RPMI8226 (cell line): ENCODE data around the gene MED31.
A peak's percentile ranks its signal among the peaks of the same experiment; 100 is the strongest.
"Not testable (repeated sequence)": the region's sequence is repeated elsewhere in the genome, so short reads cannot be mapped to it uniquely, and the experiment has no call there.

Experiments
- DNase-seq: peaks from one replicate; pipeline ENCODE4 v3.0.0-alpha.2; 2015

Gene MED31

DNA sequence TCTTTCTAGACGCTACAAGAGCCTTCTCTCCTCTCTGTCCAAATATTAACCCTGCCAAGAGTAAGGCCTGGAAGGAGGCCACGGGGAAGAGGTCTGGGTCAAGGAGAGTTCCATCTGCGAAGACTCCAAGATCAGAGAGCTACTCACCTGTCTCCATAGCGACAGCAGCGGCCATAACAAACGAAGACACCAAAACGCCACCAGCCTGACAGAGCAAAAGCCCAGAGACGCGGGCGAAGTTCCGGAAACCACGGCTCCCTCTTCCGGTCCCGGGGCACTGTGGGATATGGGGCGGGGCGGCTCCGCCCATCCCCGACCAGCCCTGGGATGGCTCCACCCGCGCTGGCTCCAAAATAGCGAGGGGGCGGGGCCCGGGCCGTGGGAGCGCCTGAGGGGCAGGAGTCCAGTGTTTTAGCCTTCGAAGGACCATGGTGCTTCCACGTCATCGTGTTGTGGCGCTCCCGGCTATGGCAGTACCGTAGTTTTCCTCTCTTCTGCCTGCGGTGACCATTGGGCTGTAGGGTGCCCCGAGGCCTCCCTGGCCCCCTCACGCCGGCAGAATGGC is at the start of gene MED31, which contains the start of gene C17orf100:
TSS of gene MED31 (minus strand) at position 252 of the 565 bp plus-strand sequence. CDS start at position 175, 77 bp downstream.
TSS of gene C17orf100 (plus strand) at position 409 of the 565 bp plus-strand sequence. CDS start at position 561, 152 bp downstream.
- DNase-seq = peak; percentile 94

GRCh38 chr17:6700948-6701307 is 49.5 kb upstream of the MED31 start:
- DNase-seq = no peak

GRCh38 chr17:6699997-6700947 is 48.9 kb upstream of the MED31 start:
- no peak for DNase-seq

DNA sequence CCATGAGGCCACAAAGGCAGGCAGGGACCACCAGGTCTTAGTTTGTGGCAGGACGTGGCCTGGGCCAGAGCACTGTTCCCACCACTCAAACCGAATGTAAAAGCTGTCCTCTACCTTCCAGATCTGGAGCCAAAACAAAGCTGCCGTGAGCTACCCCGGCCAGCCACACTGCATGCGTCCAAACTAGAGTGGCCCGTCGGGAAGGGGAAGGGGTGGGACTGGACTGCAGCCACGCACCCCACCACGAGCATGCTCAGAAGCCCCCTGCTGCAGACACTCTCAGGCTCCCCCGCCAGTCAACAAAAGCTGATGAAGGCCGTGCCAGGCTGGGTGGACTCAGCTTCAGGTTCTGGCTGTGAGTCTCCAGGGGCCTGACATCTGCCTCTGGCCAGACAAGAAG is 46.6 kb upstream of the MED31 start:
- no peak for DNase-seq

GRCh38 chr17:6696906-6697305 is 45.5 kb upstream of the MED31 start:
- DNase-seq = no peak

DNA sequence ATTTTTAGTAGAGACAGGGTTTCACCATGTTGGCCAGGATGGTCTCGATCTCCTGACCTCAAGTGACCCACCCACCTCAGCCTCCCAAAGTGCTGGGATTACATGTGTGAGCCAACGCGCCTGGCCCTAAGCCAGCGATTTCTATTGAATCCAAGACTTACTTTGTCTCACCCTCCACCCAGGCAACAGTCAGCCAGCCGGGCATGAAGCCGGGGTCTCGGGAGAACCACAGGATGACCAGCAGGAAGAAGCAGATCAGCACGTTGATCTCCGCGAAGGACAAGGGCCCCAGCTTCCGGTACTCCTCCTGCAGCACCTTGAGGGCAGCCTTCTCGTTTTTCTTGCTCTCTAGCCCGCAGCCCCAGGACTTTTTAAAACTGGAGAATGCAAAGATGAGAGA is 44.2 kb upstream of the MED31 start:
- DNase-seq = no peak

DNA sequence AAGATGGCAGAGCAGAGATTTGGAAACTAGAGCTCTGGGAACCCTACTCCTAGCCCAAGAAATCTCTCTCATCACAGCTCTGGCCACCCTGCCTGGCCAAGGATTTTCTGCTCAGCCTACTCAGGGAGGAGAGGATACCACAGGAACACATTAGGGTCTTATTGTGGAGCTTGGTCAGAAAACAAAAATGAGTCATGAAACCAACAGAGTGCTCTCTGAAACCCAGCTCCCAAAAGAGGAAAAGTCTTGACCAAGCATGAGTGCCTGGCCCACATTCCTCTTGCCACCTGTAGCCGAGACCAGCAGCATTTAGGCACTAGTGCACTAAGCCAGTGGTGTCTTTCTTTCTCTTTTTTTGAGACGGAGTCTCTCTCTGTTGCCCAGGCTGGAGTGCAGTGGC is 43.6 kb upstream of the MED31 start:
- no peak for DNase-seq

DNA sequence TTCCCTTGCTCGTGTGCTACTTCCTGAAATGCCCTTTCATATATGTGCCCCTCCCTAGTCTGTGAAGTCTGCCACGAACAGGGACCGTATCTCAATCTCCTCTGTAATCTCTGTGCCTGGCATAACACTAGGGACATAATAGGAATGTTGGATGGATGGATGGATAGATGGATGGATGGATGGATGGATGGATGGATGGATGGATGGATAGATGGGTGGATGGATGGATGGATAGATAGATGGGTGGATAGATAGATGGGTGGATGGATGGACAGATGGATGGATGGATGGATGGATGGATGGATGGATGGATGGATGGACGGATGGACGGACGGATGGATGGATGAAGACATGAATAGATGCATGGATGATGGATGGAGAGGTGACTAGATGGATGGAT is 40.6 kb upstream of the MED31 start:
- not testable (repeated sequence) for DNase-seq

- no peak for DNase-seq
Observed at GRCh38 chr17:6691546-6691945, 40.1 kb upstream of the MED31 start.

DNA sequence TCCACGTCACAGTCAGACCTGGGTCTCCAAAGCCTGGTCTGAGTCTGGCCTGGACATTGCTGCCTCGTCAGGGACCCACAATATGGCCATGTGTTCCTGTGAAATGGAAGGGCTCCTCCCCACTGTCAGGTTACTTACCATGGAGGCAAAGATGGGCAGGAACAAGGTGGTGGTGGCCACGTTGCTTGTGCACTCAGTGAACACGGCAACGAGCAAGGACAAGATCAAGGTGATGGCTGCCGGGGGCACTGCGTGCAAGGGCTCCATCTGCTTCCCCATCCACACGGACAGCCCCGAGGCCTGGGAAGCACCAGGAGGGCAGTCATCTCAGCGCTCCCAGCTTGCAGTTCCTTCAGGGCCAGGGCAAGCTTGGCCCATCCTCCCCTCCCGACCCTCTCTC is 39.2 kb upstream of the MED31 start:
- DNase-seq = no peak

DNA sequence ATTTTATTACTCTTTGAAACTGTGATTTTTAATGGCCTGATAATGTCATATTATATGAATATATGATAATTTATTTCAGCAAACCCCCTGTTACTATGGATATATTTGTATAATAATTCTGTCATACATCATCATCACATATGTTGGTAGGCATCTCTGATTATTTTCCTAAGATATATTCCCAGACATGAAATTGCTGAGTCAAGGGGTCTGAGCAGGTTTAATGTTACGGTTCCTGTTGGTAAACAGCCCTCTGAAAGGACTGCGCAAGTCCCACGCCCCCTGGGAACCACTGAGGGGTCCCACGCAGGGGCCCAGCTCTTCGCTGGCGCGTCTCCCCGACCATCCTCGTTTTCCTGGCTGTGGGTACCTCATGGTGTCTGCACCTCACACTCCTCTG is 37.5 kb upstream of the MED31 start:
- no peak for DNase-seq

- no peak for DNase-seq
Observed at GRCh38 chr17:6686026-6686425, 34.6 kb upstream of the MED31 start.

- no peak for DNase-seq
Observed at GRCh38 chr17:6684881-6685767, 33.7 kb upstream of the MED31 start.

DNA sequence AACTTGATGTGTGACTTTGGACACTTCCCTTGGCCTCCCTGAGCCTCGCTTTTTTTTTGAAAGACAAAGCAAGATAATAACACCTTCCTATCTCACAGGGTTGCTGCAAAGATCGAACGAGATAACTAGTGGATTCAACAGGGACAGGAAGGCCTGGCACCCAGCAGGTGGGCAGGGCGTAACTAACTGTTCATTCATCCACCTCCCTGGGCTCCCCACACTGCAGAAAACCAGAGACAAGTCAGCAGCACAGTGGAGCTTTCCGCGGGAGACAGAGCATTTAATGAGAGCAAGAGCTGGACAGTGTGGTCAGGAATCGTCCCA is 33.0 kb upstream of the MED31 start:
- no peak for DNase-seq

- no peak for DNase-seq
Observed at GRCh38 chr17:6683730-6684459, 32.5 kb upstream of the MED31 start.

DNA sequence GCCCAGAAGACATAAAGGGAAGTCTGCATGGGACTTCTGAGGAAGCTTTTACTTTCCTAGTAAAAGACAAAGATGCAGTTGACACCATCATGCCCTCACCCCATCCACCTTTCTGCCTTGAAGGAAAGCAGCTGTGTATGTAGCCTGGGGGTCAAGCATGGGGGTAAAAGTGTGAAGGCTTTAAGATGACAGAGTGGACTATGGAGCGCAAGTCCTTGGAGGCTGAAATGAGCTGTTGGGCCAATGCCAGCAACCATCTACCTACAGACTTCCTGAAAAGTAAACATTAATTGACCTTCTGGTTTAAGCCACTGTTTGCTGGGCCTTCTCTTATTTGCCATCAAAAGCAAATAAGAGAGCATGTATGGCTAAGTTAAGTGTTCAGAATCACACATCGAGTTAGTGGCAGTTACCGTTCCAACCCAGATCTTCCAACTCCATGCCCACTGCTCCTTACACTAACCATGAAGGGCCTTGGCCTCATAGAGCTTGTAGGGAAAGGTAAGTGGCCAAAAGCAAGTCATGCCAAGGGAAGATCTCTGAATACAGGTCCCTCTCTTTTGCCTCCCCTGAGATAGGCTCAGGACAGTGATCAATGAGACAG is 31.8 kb upstream of the MED31 start:
- no peak for DNase-seq

DNA sequence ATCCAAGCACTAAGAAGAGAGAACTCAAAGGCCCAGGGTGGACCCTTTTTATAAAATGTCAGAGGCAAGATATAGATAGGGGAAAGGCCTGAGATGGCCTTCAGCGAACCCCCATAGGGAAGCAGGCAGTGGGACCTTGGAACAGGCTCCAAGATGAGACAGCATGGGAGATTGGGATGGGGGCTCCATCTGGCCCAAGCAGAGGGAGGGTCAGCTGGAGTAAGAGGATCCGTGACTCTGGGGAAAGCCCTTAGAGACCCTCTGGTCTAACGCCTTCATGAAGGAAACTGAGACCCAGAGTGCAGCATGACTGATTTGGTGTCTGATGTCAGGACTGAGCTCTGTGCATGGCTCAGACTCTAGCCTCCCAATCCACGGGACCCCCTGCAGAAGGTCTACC is 30.9 kb upstream of the MED31 start:
- DNase-seq = no peak

DNA sequence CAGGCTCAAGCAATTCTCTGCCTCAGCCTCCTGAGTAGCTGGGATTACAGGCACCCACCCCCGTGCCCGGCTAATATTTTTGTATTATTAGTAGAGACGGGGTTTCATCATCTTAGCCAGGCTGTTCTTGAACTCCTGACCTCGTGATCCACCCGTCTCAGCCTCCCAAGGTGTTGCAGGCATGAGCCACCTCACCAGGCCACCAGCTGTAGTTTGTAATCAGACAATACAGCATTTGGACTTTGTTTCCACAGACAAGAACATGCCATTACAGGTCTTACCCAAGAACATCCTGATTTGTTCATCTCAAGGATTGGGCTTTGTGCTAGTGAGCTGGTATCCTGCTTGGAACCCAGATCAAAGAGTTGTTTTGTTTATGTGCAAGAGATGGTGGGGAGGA is 30.3 kb upstream of the MED31 start:
- DNase-seq = no peak

DNA sequence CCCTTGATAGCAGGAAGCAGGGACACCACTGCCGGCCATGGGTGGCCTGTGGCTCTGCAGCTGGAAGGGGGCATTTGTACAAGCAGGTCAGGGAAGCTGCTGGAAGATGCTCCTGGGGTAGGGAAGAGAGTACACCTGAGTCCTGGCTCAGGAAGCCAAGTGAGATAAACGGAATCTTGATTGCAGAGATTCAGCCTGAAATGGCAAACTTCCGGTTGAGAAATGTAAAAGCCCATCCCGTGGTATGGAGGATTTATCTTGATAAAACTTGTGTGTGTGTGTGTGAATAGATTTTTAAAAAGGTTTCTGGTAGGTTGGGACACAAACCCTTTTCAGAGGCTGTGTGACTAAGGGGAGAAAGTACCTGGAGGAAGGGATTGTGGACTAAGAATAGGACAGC is 29.8 kb upstream of the MED31 start:
- DNase-seq = no peak

GRCh38 chr17:6679241-6679640 is 27.8 kb upstream of the MED31 start:
- no peak for DNase-seq

DNA sequence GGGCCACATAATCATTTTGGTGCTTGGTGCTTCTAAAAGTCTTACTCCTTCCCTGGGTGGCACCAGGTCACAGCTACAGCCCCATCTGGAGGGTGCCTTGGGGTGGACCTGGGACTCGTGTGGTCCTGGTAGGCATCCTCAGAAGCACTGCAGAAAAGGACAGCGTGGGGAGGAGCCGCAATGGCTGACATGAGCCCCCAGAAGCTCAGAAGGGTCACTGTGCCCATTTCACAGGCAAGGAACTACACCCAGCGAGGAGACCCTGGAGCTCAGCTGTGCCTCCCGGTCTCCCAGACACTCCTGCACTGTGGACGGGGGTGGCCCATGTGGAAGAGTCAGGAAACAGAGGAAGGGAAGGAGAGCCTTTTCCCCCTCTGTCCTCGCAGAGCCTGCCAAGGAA is 26.5 kb upstream of the MED31 start:
- DNase-seq = no peak

DNA sequence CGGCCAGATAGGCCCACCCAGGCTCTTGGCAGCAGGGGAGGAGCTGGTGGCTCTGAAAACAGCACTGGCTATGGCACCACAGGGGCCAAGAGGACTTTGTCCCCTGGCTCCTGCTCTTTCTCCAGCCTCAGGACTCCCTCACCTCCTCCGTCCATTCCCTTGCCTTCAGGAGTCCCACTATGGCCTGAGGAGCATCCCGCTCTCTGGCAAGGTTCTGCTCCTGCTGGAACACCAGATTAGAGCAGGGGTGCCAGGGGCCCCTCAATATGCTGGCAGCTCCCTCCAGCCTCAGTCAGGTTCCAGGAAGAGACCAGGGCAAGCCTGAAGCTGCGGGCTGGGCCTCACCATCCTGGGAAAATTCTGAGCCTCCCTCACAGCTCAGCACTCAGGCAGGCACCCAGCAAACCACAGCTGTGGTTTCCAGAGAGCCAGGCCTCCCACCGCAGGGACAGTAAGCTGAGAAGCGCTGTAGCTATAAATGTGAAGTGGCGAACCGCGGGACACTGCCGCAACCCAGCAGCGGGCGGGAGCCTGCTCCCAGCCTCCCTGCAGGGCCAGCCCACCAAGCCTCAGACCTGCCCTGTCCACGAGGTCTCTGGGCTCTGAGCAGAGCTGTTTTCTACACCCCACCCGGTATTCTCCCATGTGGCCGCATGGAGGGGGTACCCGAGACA is 25.9 kb upstream of the MED31 start:
- DNase-seq = no peak
